ENCODE results near the gene FARP1. TPM values are rescaled to one million over a fixed set of nuclear protein-coding genes. Genes with fewer than 3 reads are reported as not detected.

FARP1 gene
- total and polyA plus RNA-seq, 2 of the 13 experiments (the other 11 are each of a cell fraction or from before 2014, with no cell fraction given): 70.6 to 126 TPM

- TF ChIP-seq ZNF569 (CRISPR knock-in tag; IDR thresholded peaks at IDR 0.05; ENCODE audit: borderline replicate concordance): no peak
- TF ChIP-seq ZNF773 (CRISPR knock-in tag; IDR thresholded peaks at IDR 0.05; ENCODE audit: borderline replicate concordance): no peak
- no peak for TF ChIP-seq ZNF775 (CRISPR knock-in tag; IDR thresholded peaks at IDR 0.05; ENCODE audit: borderline replicate concordance)
- no peak for TF ChIP-seq ZNF672 (CRISPR knock-in tag; IDR thresholded peaks at IDR 0.05)
- TF ChIP-seq TSC22D2 (CRISPR knock-in tag; IDR thresholded peaks at IDR 0.05; ENCODE audit: borderline replicate concordance): no peak
- no peak for TF ChIP-seq ZNF20 (CRISPR knock-in tag; IDR thresholded peaks at IDR 0.05)
- TF ChIP-seq NCOR1 (IDR thresholded peaks at IDR 0.05; ENCODE audit: borderline replicate concordance, low read length): no peak
- TF ChIP-seq SSRP1 (CRISPR knock-in tag; IDR thresholded peaks at IDR 0.05): peak; percentile 24; the same call in 1 of the 2 replicates
- no peak for TF ChIP-seq NFKBIZ (CRISPR knock-in tag; IDR thresholded peaks at IDR 0.05)
- TF ChIP-seq MAFF (IDR thresholded peaks at IDR 0.05; ENCODE audit: low read depth, low read length): peak; percentile 99
- TF ChIP-seq PLRG1 (conservative IDR thresholded peaks at IDR 0.05): no peak
- TF ChIP-seq, protein P1, sequence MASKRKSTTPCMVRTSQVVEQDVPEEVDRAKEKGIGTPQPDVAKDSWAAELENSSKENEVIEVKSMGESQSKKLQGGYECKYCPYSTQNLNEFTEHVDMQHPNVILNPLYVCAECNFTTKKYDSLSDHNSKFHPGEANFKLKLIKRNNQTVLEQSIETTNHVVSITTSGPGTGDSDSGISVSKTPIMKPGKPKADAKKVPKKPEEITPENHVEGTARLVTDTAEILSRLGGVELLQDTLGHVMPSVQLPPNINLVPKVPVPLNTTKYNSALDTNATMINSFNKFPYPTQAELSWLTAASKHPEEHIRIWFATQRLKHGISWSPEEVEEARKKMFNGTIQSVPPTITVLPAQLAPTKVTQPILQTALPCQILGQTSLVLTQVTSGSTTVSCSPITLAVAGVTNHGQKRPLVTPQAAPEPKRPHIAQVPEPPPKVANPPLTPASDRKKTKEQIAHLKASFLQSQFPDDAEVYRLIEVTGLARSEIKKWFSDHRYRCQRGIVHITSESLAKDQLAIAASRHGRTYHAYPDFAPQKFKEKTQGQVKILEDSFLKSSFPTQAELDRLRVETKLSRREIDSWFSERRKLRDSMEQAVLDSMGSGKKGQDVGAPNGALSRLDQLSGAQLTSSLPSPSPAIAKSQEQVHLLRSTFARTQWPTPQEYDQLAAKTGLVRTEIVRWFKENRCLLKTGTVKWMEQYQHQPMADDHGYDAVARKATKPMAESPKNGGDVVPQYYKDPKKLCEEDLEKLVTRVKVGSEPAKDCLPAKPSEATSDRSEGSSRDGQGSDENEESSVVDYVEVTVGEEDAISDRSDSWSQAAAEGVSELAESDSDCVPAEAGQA (IDR thresholded peaks at IDR 0.05; ENCODE audit: low read depth): no peak
- TF ChIP-seq, protein P1 (CRISPR knock-in tag; IDR thresholded peaks at IDR 0.05; ENCODE audit: borderline replicate concordance): no peak
- TF ChIP-seq MED1 (CRISPR knock-in tag; IDR thresholded peaks at IDR 0.05): peak; percentile 63
- TF ChIP-seq ZNF644 (CRISPR knock-in tag; IDR thresholded peaks at IDR 0.05; ENCODE audit: low read depth): no peak
- no peak for TF ChIP-seq HINFP (CRISPR knock-in tag; IDR thresholded peaks at IDR 0.05; ENCODE audit: low read depth)
- no peak for TF ChIP-seq KLF9 (CRISPR knock-in tag; IDR thresholded peaks at IDR 0.05; ENCODE audit: low read depth)
- no peak for TF ChIP-seq NR2F1 (CRISPR knock-in tag; IDR thresholded peaks at IDR 0.05)
- no peak for TF ChIP-seq ZNF354B (CRISPR knock-in tag; IDR thresholded peaks at IDR 0.05)
- no peak for TF ChIP-seq NAIF1 (CRISPR knock-in tag; IDR thresholded peaks at IDR 0.05; ENCODE audit: borderline replicate concordance)
- TF ChIP-seq ZNF710 (CRISPR knock-in tag; IDR thresholded peaks at IDR 0.05; ENCODE audit: borderline replicate concordance): no peak
- no peak for TF ChIP-seq RAD51 (IDR thresholded peaks at IDR 0.05; ENCODE audit: borderline replicate concordance)
- TF ChIP-seq HMGA1 (CRISPR knock-in tag; conservative IDR thresholded peaks at IDR 0.05): no peak
These were observed 130.4 kb downstream of the FARP1 start (continued) for GRCh38 chr13:98273067-98273823.

Measured in HepG2 (cell line).